RWPE1 (cell line): ENCODE results near the gene COL4A4.

Experiments
- CTCF ChIA-PET: fragments of 350-600 bp; sonication (Branson Sonifier 250); formaldehyde crosslinking; extraction: SDS; loops from one replicate; lab custom pipeline; 2021; lab: Yijun Ruan, JAX
- POLR2A ChIA-PET: fragments of 400-600 bp; formaldehyde crosslinking; extraction: SDS; loops from one replicate; lab custom pipeline; 2020; ENCODE audit warnings: antibody characterized with exemption; ENCODE audit not compliant: low non-redundant PET; lab: Yijun Ruan, JAX
- DNase-seq: peaks from one replicate; pipeline ENCODE4 v3.0.0; 2012; ENCODE audit warnings: low spot score
- H3K27ac ChIP-seq: fragments of 450-650 bp; 2 replicates; pipeline ENCODE4 v1.5.1; 2017
- TF ChIP-seq, protein P1 (sequence below): fragments of 450-650 bp; conservative IDR thresholded peaks from 2 replicates; pipeline ENCODE4 v1.5.1; 2017; ENCODE audit warnings: low read depth, mild to moderate bottlenecking

COL4A4 gene

DNA sequence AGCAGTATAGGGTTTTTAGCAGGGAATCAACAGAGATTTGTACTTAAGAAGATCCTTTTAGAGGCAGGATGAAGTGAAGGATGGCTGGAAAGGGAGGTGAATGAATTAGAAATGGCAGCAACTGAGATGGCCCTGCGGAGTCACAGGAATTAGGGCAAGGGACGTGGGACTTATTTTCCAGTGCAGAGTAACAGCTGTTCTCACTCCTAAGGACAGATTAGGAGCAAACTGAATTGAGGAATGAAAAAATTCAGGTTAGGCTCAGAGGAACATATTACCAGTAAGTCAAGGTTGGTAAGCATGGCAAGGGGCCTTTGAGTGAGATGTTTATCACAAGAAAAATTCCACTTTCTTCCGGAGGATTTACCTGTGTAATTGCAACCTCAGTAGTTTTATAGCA, 34.9 kb upstream of the COL4A4 start:
- no peak overlapping the region for H3K27ac ChIP-seq
- POLR2A ChIA-PET = no interaction called here
- TF ChIP-seq, protein P1, sequence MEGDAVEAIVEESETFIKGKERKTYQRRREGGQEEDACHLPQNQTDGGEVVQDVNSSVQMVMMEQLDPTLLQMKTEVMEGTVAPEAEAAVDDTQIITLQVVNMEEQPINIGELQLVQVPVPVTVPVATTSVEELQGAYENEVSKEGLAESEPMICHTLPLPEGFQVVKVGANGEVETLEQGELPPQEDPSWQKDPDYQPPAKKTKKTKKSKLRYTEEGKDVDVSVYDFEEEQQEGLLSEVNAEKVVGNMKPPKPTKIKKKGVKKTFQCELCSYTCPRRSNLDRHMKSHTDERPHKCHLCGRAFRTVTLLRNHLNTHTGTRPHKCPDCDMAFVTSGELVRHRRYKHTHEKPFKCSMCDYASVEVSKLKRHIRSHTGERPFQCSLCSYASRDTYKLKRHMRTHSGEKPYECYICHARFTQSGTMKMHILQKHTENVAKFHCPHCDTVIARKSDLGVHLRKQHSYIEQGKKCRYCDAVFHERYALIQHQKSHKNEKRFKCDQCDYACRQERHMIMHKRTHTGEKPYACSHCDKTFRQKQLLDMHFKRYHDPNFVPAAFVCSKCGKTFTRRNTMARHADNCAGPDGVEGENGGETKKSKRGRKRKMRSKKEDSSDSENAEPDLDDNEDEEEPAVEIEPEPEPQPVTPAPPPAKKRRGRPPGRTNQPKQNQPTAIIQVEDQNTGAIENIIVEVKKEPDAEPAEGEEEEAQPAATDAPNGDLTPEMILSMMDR = no peak
- CTCF ChIA-PET = no interaction called here
- no peak for DNase-seq

GRCh38 chr2:227194219-227194618, 30.2 kb upstream of the COL4A4 start:
- ChIA-PET CTCF (no interaction called here), POLR2A (no interaction called here)
- no peak for DNase-seq
- H3K27ac ChIP-seq = no peak overlapping the region
- TF ChIP-seq, protein P1 = no peak

DNA sequence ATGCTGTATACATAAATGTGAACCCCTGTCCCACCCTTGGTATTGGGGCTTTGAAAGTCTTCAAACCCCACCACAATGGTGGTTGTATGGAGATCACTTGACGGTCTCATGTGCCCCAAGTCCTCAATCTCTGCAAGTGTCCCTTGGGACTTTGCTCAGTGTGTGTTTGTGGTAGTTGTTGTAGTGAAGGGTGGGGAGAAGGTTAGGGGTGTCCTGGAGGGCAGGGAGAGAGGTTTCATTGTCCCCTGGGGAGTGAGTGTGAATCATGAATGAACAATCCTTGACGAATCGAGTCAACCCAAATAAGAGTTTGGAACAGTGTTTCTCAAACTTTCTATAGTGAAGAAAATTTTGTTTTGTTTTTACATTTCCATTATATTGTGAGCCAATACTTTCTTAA, 28.5 kb upstream of the COL4A4 start:
- TF ChIP-seq, protein P1 = no peak

DNA sequence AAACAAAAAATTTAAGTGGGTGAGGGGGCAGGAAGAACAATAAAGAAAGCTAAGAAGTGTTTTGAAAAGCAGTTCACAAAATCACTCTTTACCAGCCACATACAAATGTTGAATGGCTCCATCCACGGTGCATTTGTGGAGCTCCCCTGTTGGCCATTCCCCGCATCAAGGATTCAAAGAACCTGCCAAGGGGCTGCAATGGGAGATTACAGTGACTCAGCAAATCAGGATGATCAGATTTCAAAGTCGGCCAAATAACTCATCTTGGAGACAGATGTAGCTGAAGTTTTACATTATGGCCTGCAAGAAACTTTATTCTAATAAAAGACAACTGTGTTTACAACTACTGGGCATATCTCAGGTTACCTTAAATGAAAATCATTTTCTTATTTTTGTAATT, 27.4 kb upstream of the COL4A4 start:
- ChIA-PET POLR2A (no interaction called here), CTCF (interaction anchor here (0.6 kb wide), 1 partner anchor 288 kb away, joined by 4 read pairs; no protein-coding TSS in a partner anchor)
- no peak for DNase-seq
- no peak overlapping the region for H3K27ac ChIP-seq
- TF ChIP-seq, protein P1 = no peak

More for the DNA sequence above, 28.5 kb upstream of the COL4A4 start:
- ChIA-PET CTCF (no interaction called here), POLR2A (no interaction called here)
- no peak for DNase-seq
- no peak overlapping the region for H3K27ac ChIP-seq

GRCh38 chr2:227188292-227188691, 24.3 kb upstream of the COL4A4 start:
- ChIA-PET CTCF (no interaction called here), POLR2A (no interaction called here)
- no peak for DNase-seq
- no peak overlapping the region for H3K27ac ChIP-seq
- TF ChIP-seq, protein P1 = no peak

DNA sequence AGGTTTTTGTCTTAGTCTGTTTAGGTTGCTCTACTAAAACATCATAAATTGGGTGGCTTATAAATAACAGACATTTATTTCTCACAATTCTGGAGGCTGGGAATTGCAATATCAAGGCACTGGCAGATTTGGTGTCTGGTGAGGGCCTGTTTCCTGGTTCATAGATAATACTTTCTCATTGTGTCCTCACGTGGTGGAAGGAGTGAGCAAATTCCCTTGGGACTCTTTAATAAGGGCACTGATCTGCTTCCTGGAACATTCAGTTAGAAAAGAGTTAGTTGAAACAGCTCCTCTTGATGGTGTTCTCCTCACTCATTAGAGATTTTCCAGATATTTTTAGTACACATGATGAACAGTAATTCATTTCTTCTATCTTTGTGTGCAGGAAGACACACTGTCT, 22.7 kb upstream of the COL4A4 start:
- CTCF ChIA-PET = interaction anchor here (1.0 kb wide), 1 partner anchor 52 kb away, joined by 3 read pairs; no protein-coding TSS in a partner anchor

More for the DNA sequence above, 22.7 kb upstream of the COL4A4 start:
- no peak overlapping the region for H3K27ac ChIP-seq
- DNase-seq = no peak
- POLR2A ChIA-PET = no interaction called here
- TF ChIP-seq, protein P1 = no peak
